ENCODE results near the gene BEND2. TPM values are rescaled to one million over a fixed set of nuclear protein-coding genes. Genes with fewer than 3 reads are reported as not detected.

BEND2 gene
- total RNA-seq, 1 experiment from 2014 or later = not detected

Other genes starting within 250 kb of the BEND2 start
- 7.1 TPM for gene SCML2, start 133.8 kb upstream of the BEND2 start, total RNA-seq (2021; ENCODE audit: unreplicated experiment)
- 1.2 TPM for gene CDKL5, start 204.7 kb upstream of the BEND2 start, total RNA-seq (2021; ENCODE audit: unreplicated experiment)

Measured in Panc1 (cell line).